ENCODE results near the gene NBAS.
A peak's percentile ranks its signal among the peaks of the same experiment; 100 is the strongest.
"Not testable (repeated sequence)": the region's sequence is repeated elsewhere in the genome, so short reads cannot be mapped to it uniquely, and the experiment has no call there.

NBAS gene

DNA sequence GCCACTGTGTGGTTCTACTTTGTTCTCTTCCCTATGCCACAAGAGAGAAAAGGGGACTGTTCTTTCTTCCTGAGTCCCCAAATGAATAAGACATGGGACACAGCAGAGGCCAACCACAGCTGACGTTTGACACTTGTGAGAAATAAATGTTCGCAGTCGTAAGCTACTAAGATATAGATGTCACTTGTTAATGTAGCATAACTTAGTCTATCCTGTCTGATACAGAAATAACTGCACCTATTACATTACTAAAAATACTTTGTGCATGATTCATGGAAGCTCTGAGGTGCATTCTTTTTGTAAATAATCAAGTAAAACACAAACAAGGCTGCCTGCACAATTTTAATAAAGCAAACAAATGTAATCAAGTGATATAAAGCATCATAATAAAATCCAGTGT is 148.8 kb downstream of the NBAS start:
- no peak for DNase-seq (ENCODE audit: low read depth in 2 of 2)

DNA sequence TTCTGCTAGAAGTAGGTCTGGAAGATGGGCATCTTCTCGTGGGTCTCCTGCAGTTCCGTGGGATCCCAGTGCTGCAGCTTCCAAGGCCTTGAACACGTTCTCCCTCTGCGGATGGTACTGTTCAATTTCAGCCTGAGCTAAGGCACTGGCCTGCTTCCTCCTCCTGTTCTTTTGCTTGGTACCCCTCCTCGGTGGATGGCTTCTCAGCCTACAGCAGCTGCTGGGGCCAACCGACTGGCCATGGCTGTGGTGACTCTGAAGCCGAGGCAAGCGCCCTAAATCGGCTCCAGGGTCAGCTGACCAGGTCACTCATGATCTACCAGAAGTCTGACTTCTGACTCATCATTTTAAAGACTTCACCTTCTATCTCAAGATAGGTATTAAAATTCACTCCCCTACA is 150.2 kb downstream of the NBAS start:
- DNase-seq (ENCODE audit: low read depth in 2 of 2), result no peak

DNA sequence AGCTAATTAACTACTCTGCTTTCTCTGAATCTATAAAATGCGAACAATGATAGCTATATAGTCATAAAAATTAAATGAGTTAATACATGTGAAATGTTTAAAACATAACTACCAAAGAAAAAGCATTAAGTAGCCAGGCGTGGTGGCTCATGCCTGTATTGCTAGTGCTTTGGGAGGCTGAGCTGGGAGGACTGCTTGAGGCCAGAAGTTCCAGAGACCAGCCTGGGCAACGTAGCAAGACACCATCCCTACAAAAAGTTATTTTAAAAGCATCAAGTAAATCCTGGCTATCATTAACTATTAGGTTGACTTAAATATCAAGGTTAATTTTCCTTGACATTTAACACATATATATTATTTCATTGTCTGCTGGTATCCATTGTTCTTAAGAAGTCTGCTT is 152.4 kb downstream of the NBAS start:
- no peak for DNase-seq (ENCODE audit: low read depth in 2 of 2)

DNA sequence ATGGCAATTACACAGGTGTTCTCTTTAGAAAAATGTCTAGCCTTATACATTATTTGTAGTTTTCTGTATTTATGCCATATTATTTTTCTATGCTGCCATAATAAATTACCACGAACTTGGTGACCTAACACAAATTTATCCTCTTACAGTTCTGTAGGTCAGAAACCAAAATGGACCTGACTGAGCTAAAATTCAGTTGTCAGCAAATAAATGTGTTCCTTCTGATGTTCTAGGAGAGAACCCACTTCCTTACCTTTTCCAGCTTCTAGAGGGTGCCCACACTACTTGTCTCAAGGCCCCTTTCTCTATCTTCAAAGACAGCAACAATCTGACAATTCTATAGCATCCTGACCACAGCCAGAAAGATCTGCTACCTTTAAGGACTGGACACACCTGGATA is 153.5 kb downstream of the NBAS start:
- no peak for DNase-seq (ENCODE audit: low read depth in 2 of 2)

DNA sequence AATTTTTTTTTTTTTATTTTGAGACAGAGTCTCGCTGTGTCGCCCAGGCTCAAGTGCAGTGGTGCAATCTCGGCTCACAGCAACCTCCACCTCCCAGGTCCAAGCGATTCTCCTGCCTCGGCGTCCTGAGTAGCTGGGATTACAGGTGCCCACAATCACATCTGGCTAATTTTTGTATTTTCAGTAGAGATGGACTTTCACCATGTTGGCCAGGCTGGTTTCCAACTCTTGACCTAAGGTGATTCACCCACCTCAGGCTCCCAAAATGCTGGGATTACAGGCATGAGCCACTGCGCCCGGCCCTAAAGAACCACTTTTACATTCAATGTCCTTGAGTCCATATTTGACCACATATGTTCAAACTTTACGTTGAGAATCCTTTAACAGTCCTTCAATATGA is 156.6 kb downstream of the NBAS start:
- not testable (repeated sequence) for DNase-seq (ENCODE audit: low read depth in 2 of 2)

DNA sequence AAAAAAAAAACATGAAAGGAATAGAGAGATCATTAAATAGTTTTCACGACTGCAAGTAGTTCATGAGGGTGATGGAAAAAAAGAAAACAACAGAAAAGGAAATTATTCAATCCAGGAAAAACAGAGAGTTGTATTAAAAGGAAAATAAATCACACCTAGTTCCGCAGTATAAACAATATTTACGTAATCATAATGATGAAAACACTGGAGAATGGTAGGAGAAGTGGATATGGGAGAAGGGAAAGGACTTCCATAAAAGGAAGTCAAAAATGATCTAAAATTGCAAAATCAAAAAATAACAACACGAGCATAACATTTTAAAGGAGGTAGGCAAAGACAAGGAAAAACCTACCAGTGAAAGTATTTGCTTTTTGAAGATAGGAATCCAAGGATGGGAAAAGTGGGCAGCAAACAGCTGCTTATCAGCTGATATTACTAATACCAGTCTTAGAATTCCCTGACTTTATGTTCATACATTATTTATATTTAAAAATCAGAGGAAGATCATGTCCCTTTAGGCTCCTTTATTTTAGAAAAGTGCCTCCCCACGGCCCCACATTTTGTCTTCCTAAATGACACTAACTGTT is 160.8 kb downstream of the NBAS start:
- DNase-seq (ENCODE audit: low read depth in 2 of 2), result no peak

DNA sequence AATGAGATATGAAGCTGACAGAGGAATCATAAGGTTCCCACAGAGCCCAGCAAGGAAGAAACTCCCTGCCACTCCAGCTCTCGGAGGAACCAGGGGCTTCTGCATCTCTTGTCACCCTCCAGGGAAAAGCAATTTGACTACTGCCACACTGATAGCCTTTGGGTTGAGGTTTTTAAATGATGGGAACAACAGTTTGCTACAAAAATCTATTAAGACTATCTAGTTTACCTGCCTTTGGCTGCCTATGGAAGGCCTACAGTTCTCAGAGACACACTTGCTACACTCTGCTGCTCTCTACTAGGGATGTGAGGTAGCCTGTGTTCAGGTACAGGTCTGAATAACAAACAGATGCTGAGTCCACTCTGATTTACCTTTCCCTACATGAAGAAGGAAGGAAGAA is 161.9 kb downstream of the NBAS start:
- DNase-seq (ENCODE audit: low read depth in 2 of 2), result no peak

DNA sequence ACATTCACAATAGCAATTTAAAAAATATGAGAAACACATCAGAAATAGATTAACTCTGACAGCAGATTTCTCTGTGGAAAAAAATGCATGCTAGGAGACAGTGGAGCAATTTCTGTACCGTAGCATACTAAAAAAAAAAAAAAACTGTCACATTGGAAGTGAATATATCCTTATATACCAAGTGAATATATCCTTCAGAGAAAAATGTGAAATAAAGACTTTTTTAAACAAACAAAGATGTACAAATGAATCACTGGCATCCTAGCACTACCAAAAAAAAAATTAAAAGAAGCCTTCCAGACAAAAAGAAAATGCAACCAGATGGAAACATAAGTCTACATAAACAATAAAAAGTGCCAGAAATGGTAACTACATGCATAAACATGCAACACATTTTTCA is 169.4 kb downstream of the NBAS start:
- DNase-seq (ENCODE audit: low read depth in 2 of 2), result peak in 1 of 2 experiments; percentile 0

DNA sequence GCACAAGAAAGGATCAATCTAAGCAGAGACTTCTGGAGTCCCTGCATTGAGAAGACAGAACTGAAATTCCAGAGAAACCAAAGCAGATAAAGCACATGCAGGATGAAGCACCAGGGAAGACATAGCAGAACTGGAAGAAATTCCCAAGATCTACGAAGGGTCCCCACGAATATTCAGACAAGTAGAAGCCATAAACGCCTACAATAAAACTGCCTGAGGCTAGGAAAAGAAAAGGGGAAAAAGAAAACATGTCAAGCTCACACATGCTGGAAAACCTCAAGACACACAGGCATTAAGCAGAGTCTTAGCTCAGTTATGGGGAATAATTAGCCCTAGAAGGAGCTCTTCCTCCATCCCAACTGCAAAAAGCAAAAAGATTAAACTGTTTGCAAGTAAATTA is 171.2 kb downstream of the NBAS start:
- no peak for DNase-seq (ENCODE audit: low read depth in 2 of 2)

DNA sequence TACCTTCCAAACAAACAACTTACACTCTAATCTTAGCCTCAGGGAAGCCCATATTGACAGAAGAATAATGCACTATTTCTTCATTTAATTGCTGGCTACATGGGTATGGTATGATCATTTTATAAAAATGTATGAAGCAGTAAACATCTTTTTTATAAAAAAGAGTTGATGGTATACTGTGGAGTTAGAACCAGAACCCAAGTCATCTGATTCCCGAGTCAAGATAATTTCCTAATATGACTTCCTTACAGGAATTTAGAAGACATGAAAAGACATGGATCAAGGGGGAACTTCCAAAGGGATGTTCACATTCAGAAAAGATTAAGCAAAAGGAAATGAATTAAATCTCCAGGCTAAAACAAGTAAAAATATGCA is 171.8 kb downstream of the NBAS start:
- no peak for DNase-seq (ENCODE audit: low read depth in 2 of 2)

DNA sequence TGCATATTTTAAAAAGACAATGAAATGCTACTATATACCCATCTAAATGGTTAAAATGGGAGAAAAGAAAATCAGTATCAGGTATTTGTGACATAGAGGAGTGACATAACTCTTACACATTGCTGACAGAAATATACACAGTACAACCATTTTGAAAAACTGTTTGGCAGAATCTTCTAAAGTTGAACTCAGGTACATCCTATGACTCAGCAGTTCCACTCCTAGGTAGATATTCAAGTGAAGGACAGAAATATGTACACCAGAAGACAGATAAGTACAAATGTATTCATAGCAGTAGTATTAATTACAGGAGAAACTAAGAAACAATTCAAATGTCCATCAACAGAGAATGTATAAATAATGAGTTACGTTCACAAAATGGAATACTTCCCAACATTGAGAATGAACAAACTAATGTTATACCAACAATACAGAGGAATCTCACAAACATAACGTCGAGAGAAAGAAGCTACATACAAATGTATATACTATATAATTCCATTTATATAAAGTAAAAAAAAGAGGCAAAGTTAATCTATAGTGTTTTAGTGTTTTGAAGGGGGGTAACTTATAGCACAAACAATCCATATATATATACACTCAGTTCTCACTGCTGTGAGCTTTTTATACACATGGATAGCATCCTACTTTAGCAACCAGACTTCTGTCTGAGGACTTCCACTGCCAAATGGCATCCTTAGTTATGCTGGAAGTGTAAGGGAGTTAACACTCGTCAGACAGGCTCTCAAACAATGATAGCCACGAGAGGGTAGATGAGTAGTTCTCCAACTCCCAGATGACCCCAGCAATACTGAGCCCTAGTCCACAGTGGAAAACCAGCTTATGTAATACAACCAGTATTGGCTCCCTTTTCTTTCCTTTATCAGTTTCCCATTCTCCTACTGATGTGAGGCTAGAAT is 172.5 kb downstream of the NBAS start:
- no peak for DNase-seq (ENCODE audit: low read depth in 2 of 2)

DNA sequence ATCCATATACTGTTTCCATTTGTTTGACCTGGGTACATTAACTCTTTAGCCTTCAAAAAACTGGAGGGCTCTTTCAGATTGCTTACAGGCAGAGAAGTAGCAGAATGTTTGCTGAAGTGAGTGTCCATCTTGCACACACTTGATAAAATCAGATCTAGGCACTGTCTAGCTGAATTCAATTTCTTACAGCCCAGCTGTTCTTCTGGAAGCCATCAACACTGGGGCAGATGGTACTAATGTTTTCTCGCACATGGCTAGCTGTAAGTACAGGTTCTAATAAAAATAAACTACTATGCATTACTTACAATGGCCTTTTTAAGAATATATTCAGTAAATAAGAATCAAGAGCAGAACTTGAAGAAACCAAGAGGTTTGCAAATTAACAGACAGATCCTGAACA is 175.9 kb downstream of the NBAS start:
- DNase-seq (ENCODE audit: low read depth in 2 of 2), result no peak

DNA sequence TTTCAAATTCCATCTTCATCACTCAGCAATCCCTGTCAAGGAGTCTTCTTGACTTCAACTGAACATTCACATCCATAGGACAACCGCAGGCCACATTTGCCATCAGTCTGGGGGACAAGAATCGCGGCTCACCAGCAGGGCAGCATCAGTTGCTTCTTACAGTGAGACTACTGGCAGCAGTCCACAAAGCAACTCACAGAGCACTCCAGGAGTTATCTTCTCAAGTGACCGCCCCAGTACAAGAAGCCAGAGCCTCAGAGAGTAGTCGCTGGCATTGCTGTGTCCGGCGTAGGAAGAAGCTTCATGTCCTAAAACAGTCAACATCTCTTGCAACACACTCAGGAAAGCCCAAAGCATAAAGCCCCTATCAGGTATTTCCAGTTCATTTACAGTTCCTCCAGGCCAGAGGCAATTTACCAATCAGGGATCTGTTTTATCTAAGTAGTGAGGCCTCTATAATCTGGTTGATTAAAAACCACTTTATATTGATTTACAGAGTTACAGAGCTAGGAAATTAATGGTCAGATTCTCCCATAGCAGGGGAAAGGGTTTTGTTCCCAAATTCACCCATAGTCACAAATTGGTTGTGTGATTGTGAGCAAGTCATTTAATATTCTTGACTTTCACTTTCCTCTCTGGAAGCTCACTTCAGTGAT is 177.3 kb downstream of the NBAS start:
- DNase-seq (ENCODE audit: low read depth in 2 of 2), result no peak

DNA sequence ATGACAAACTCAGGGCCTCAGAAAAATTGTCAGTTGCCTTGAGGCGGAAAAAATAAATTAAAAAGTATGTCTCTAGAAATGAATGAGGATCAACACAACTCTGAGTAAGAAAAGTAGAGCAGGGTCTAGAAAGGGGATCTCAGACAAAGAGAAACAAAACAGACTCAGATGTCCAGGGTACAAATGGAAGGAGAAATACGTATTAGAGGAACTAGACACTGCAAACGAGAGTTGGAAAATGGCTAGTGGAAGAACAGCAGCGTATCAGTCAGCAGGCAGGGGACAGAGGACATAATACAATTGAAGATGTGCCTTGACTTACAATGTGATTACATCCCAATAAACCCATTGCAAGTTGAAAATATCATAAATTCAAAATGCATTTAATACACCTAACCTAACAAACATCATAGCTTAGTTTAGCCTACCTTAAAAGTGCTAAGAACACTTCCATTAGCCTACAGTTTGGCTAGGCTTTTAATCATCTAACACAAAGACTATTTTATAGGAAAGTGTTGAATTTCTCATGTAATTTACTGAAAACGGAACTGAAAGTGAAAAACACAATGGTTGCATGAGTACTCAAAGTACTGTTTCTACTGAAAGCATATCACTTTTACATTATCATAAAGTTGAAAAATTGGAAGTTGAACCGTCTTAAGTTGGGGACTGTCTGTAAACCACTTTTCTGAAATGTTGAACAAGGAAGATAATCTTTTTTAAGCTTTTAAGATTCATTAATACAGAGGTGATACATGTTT is 182.8 kb downstream of the NBAS start:
- no peak for DNase-seq (ENCODE audit: low read depth in 2 of 2)

DNA sequence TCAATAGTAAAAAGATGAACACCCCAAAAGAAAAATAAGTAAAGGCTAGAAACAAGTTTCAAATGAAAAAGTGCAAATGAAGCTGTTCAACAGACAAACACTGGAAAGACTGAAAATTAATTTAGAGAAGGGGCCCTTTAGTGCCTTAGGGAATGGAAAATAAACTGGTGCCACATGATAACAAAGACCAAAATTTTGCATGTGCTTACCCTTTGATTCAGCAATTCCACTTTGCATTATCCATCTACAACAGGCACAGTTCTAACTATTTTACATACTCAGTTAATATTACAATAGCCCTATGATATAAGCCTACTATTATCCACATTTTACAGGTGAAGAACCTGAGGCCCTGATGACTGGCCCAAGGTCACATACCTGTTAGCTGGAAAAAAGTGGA is 183.9 kb downstream of the NBAS start:
- DNase-seq (ENCODE audit: low read depth in 2 of 2), result no peak

DNA sequence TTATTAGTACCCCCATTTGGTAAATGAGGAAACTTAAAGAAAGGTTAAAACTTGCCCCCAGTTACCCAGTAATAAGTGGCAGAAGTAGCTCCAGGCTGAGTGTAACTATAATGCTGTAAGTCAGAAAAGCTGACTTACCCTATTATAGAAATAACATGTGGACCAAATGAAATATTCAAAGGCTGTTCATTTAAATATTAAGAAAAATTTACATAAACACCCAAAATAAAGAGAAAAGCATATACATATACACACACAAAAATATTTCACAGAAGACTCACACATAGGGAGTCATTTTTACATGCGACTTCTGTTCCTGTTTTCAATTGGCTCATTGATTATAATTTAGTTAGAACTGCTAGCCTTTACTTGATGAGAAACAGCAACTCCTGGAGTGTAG is 189.1 kb downstream of the NBAS start:
- no peak for DNase-seq (ENCODE audit: low read depth in 2 of 2)

DNA sequence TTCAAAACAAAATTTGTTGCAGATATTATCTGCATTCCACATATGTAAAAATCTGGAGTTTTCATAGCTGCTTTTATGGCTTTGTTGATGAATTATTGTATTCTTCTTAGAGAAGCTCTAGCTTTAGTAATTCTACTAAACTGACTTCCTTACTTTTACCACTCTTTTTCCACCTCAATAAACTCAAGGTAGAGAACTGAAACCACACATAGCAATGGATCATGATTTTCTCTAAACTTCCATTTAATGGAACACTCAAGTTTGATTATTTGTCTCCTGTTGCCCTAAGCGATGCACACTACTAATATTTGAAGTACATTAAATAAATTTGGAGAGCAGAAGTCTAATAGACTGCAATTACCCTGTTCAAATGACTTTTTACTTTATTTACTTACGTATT is 192.0 kb downstream of the NBAS start:
- no peak for DNase-seq (ENCODE audit: low read depth in 2 of 2)

DNA sequence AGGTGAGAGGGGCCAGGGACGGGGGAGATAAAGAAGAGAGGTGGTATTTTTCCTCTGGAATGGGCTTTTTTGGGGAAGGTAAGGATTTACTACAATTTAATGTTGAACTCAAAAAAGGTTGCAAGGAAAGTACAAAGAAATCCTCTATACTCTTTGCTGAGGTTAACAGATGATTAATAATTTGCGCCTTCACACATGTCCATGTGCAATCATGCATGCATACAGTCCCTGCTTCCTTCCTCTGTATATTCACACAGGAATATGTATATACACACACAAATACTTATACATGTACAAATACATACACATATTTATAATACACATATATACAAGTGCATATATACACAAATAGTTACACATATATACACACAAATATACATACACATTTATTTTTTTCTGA is 193.4 kb downstream of the NBAS start:
- no peak for DNase-seq (ENCODE audit: low read depth in 2 of 2)

DNA sequence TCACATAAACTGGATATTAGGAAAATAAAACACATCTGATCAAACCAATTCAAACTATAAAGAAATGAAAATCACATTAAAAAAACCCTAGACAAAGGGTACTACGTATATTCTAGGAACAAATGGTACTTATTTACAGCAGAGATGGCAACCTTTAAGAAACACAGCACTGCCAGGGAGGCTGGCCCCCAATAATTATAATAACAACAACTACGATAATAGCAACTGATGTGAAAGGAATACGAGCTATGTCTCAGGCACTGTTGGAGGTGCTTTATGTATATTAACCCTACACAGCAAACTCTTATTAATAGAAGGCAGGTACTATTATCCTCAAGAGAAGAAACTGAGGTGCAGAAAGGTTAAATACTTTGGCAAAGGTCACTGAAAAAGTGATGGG is 193.9 kb downstream of the NBAS start:
- DNase-seq (ENCODE audit: low read depth in 2 of 2), result no peak

DNA sequence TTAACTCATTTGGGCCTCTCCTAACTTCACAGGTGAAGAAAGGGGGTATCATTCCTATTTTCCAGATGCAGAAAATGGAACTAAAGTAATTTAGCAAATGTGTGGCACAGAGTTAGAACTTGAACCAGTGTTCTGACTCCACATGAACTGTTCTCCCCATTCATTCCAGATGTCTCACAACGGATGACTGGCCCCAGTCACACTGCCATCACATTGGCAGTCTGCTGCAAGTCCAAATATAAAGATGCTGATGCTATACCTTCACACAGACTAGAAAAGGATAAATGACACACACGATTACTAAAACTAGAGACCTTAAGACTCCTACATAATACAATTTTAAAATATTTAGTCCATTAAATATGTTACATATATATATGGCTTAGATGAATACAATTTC is 195.7 kb downstream of the NBAS start:
- DNase-seq (ENCODE audit: low read depth in 2 of 2), result no peak

DNA sequence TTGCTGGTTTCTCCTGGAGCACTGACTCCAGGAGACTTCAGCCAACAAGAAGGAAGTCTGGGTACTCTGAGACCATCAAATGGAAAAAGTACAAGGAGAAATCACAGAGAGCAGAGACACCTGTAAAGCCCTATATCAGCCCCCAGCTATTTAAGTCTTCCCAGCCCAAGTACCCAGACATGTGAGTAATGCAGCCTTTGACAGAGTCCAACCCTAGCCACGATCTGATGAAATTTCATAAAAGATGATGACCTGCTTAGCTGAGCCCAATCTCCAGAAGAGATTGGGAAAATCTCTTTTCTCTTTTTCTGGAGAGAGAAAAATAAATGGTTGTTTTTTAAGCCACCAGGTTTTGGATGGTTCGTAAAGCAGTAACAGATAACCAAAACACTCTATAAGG is 196.6 kb downstream of the NBAS start:
- no peak for DNase-seq (ENCODE audit: low read depth in 2 of 2)

DNA sequence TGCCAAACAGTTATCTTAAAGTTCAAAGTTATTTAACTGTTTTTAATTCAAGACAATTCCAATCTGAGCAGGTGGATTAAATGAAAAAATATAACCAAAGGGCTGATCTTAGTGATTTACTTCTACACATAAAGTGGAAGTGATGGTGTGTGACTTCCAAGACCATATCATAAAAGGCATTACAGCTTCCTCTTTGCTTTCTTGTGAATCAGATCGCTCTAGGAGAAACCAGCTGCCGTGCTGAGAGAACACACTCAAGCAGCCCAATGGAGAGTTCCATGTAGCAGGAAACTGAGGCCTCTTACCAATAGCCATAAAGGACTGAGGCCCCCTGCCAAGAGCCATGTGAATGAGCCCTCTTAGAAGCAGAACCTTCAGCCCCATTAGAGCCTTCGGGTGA is 197.4 kb downstream of the NBAS start:
- DNase-seq (ENCODE audit: low read depth in 2 of 2), result no peak

Measured in fibroblast of skin of left quadriceps (primary cell).